NCI-H128 (cell line): ENCODE data around the gene SPPL3.
"Not testable (repeated sequence)": the region's sequence is repeated elsewhere in the genome, so short reads cannot be mapped to it uniquely, and the experiment has no call there.

Experiments
- DNase-seq: peaks from one replicate; lab custom pipeline; 2025; ENCODE audit not compliant: unreplicated experiment; lab: John Stamatoyannopoulos, UW

The SPPL3 gene, protein sequence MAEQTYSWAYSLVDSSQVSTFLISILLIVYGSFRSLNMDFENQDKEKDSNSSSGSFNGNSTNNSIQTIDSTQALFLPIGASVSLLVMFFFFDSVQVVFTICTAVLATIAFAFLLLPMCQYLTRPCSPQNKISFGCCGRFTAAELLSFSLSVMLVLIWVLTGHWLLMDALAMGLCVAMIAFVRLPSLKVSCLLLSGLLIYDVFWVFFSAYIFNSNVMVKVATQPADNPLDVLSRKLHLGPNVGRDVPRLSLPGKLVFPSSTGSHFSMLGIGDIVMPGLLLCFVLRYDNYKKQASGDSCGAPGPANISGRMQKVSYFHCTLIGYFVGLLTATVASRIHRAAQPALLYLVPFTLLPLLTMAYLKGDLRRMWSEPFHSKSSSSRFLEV

DNA sequence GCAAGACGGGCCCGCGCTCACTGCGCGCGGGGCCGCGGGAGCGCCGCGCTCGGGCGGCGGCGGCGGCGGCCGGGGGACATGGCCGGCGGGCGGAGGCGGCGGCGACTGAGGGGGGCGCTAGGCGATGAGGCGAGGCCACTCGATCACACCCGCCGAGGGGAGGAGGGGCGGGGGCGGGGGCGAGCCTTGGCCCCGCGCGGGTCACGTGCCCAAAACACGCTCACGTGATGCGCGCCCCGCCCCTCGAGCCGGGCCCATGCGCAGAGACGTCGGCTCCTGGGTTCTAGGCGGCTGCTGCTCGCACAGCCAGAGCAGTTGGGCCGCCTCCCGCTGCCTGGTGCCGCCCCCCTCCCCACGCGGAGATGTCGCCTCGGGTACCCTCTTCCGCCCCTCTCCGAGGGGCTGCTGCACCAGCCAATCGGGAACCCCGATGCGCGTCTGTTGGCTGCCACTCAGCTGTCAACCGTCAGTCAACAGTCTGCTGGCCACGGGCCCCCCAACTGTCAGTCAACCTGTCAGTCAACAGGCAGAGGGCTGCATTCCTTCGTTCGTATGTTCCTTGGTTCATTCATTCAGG is at the start of gene SPPL3:
Gene SPPL3 (minus strand): TSS at position 162 of the 577 bp plus-strand sequence. CDS start 491 bp downstream, outside the sequence.
- peak; percentile 78 for DNase-seq

- DNase-seq, result no peak
These were observed 46.6 kb upstream of the SPPL3 start for GRCh38 chr12:120950807-120951206.

- not testable (repeated sequence) for DNase-seq
These were observed 46.2 kb upstream of the SPPL3 start for GRCh38 chr12:120950260-120950799.

GRCh38 chr12:120945516-120945915 is 41.4 kb upstream of the SPPL3 start:
- not testable (repeated sequence) for DNase-seq

- DNase-seq, result no peak
These were observed 40.6 kb upstream of the SPPL3 start for GRCh38 chr12:120944645-120945217.

DNA sequence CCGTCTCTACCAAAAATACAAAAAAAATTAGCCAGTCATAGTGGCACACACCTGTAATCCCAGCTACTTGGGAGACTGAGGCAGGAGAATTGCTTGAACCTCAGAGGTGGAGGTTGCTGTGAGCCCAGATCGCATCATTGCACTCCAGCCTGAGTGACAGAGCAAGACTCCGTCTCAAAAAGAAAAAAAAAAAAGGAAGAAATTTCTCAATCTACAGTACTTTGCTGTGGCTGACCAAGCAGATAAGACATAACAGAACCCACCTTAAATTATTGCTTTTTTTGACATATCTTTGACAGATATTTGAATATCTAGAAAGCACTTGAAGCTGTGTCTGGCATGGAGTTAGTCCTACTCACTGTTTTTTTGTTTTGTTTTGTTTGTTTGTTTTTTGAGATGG is 39.3 kb upstream of the SPPL3 start:
- DNase-seq, result no peak

- no peak for DNase-seq
These were observed 37.8 kb upstream of the SPPL3 start for GRCh38 chr12:120941846-120942405.

DNA sequence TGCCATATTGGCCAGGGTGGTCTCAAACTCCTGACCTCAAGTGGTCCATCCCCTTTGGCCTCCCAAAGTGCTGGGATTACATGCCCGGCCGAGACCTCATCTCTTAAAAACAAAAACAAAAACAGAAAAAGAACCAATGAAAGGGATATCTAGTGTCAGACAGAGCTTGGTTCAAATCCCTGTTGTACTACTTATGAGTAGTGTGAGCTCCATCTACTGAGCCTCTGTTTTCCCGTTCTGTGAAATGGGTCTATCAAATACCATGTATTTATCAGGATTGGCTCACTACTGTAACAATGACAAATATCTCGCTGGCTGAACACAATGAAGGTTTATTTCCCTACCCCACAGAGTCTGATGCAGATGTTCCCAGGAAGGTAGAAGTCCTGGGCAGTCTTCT is 37.3 kb upstream of the SPPL3 start:
- DNase-seq, result no peak

DNA sequence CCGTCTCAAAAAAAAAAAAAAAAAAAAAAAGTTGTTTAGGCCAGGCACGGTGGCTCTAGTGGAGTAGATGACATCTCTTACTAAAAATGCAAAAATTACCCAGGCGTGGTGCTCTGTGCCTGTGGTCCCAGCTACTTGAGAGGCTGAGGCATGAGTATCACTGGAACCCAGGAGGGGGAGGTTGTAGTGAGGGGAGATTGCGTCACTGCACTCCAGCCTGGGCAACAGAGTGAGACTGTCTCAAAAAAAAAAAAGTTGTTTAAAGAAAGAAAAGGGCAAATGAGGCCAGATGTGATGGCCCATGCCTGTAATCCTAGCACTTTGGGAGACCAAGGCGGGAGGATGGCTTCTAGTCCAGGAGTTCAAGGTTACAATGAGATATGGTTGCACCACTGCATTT is 36.6 kb upstream of the SPPL3 start:
- no peak for DNase-seq

- no peak for DNase-seq
These were observed 35.8 kb upstream of the SPPL3 start for GRCh38 chr12:120940006-120940405.

DNA sequence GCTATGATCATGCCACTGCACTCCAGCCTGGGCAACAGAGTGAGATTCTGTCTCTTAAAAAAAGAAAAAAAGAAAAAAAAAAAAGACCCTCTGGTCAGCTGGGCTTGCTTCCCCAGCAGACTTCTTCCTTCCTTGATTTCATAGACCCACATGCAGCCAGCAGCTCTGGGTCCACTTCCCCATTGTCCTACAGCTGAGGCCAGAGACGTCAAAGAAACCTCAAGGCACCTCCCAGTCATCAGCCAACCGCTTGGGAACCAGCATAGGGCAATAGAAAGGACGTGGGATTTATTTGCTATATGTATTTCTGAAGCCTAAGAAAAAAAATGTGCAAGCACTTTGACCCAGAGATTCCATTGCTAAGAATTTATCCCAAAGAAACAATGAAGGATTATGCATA is 35.4 kb upstream of the SPPL3 start:
- no peak for DNase-seq

DNA sequence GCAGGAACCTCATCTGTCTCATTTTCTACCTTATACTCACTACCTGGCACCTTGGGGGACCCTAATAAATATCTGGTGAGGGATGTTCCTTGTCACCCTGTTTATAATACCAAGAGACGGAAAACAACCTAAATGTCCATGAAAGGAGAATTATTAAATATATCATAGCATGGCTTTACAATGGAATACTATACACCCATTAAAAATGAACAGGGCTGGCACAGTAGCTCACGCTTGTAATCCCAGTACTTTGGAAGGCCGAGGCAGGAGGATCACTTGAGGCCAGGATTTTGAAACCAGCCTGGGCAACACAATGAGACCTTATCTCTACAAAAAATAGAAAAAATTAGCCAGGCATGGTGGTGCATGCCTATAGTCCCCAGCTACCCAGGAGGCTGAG is 34.3 kb upstream of the SPPL3 start:
- DNase-seq, result no peak

GRCh38 chr12:120936197-120936596 is 32.0 kb upstream of the SPPL3 start:
- DNase-seq, result no peak

DNA sequence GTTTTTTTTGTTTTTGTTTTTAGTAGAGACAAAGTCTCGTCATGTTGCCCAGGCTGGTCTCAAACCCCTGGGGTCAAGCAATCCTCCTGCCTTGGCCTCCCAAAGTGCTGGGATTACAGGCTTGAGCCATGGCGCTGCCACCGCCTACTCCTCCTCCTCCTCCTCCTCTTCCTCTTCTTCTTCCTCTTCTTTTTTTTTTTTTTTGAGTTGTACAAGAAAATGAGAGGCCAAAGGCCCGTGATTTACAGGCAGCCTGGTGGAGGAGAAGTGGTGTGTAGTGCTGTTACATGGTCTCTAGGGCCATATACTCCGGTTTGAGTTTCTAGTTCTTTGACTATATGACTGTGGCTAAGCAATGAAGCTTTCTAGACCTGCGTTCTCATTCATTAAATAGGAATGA is 29.6 kb upstream of the SPPL3 start:
- DNase-seq, result no peak

- DNase-seq, result no peak
These were observed 28.9 kb upstream of the SPPL3 start for GRCh38 chr12:120932956-120933526.

DNA sequence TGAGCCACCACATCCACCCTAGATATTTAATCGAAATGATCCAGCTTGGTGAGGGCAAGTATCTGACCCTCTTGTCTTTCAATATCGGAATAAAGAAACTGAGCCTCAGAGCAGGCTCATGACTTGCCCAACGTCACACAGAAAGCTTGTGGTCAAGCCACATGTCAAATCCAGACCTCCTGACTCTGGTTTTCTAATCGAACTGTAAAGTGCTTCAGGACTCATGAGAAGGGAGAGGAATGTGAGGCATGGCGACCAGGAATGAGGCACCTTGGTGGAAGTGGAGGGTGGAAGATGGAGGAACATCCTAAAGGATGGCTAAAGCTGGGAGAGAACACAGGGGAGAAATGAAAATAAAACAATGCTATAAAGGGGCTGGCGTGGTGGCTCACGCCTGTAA is 27.9 kb upstream of the SPPL3 start:
- no peak for DNase-seq

DNA sequence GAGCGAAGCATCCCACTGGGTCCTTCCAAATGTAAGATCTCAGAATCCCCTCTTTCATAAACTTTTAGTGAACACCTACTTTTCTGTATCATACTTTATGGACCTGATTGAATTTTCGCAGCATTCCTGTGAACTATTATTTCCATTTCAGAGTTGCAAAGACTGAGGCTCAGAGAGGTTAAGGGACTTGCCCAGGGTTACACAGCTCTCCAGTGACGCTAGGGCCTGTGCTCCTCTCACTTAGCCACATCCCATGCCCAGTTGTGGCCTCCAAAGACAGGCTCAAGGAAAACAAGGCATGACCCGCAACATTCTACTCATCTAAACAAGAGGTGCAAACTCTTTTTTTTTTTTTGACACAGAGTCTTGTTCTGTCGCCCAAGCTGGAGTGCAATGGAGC is 25.9 kb upstream of the SPPL3 start:
- DNase-seq, result no peak

DNA sequence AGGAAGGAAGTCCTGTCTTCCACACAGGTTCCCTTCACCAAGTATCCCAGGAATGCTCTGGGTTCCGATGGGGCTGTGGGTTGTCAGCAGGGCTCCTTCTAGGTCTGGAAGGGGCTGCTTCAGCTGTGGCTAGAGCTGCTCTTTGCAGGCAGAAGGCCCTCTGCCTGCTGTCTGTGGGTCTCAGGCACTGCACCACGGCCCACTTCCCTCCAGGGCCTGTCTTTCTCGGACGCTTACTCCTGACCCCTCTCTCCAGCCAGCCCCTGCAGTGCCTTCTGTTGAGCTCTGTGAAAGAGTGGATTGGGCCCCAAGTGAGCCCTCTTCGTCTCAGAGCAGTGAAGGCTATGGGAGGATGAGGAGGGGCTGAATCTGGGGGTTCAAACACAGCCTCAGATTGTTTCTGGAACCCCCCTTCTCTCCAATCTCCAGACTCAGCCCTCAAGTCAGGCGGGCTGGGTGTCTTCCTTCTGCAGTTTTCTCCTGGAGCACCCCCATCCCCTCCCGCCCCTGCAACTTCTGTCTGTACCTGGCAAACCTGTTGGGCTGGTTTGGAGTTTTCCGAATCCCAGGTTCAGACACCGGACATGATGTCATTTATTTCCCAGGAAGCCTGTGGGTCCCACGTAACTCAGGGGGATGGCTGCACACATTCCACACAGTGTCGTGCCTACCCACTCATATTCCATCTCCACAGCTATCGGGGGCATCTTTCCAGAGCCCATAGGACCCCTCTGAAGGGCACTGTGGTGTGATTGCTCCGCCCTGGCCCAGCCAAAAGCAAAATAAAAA is 24.9 kb upstream of the SPPL3 start:
- no peak for DNase-seq

DNA sequence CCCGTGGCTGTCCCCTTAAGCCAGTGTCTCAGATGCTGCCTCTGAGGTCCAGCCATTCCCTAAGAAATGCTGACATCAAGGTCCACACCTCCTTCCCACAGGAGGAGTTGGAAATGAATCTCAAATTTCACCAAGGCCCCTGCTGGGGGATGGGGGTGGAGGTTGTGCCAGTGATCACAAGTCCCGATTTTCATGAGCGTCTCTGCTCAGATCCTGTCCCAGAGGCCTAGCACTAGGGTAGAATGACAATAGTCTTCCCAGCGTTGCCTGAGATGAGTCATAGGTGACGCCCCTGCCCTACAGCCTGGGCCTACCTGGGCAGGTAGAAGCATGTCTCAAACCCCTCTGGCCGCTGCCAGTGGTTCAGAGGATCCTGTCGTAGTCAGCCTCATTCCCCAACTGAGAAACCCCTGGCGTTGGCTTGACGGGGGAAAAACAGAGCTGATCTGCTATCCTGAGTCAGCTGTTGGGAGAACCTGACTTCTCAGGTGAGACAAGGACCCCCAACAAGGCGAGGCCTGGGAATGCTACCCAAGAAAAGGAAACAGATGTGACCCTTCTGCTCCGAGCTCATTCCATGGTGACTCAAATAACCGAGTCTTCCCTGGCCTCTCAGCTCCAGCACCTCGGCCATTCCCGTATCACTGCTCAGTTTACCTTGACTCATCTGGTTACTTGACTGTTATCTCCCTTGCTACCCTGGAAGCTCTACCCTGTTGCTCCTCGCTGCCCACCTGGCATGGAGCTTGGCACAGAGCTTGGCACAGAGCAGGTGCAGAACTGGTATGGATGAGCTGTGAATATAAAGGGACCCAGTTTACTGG is 21.8 kb upstream of the SPPL3 start:
- DNase-seq, result no peak

- no peak for DNase-seq
These were observed 18.1 kb upstream of the SPPL3 start for GRCh38 chr12:120922279-120922678.
